SU-DHL-6 (cell line): ENCODE measurements around the gene FAU.

ENCODE experiments used
- H2AFZ ChIP-seq: fragments of 200-600 bp; sonication (generic); 2 replicates; pipeline ENCODE4 v1.6.1; 2014; ENCODE audit warnings: low read depth, mild to moderate bottlenecking, moderate library complexity, mixed read lengths, antibody characterized with exemption, low read length; ENCODE audit not compliant: severe bottlenecking
- H3F3A ChIP-seq: fragments of 200-600 bp; shearing (Covaris generic); 2 replicates; pipeline ENCODE4 v1.6.0; 2016; ENCODE audit warnings: antibody characterized with exemption, mild to moderate bottlenecking; ENCODE audit not compliant: insufficient read depth
- H3K27ac ChIP-seq: fragments of 200-600 bp; sonication (generic); 2 replicates; pipeline ENCODE4 v1.5.1; 2016; ENCODE audit warnings: low read depth, mild to moderate bottlenecking, low read length, moderate library complexity, mixed read lengths
- H3K27me3 ChIP-seq: fragments of 200-600 bp; sonication (generic), shearing (Covaris generic); 2 replicates; pipeline ENCODE4 v1.6.0; 2014; ENCODE audit warnings: mild to moderate bottlenecking, low read length
- H3K36me3 ChIP-seq: fragments of 200-600 bp; sonication (generic); 2 replicates; pipeline ENCODE4 v1.6.1; 2014; ENCODE audit warnings: mild to moderate bottlenecking, low read length, mixed read lengths
- H3K4me2 ChIP-seq: fragments of 300-600, 200-600 bp; shearing (Covaris generic), sonication (generic); 2 replicates; pipeline ENCODE4 v1.6.0; 2014; ENCODE audit warnings: low read length, low read depth, mild to moderate bottlenecking; ENCODE audit not compliant: poor library complexity, severe bottlenecking
- H3K4me3 ChIP-seq: fragments of 200-600 bp; sonication (generic); 2 replicates; pipeline ENCODE4 v1.5.1; 2014; ENCODE audit warnings: antibody characterized with exemption, low read length, mild to moderate bottlenecking, mixed read lengths; ENCODE audit not compliant: insufficient read depth, poor library complexity, severe bottlenecking
- H3K79me2 ChIP-seq: fragments of 200-600 bp; sonication (generic); 2 replicates; pipeline ENCODE4 v1.6.1; 2014; ENCODE audit warnings: mild to moderate bottlenecking, low read length, moderate library complexity; ENCODE audit not compliant: insufficient read depth
- H3K9ac ChIP-seq: fragments of 200-600 bp; sonication (generic); 2 replicates; pipeline ENCODE4 v1.7.0; 2014; ENCODE audit warnings: mild to moderate bottlenecking, low read length
- H3K9me2 ChIP-seq: fragments of 200-600 bp; sonication (generic); replicated peaks from 2 replicates; pipeline ENCODE4 v1.6.1; 2014; ENCODE audit warnings: low read length; ENCODE audit not compliant: insufficient read depth
- H3K9me3 ChIP-seq: fragments of 200-600 bp; sonication (generic); 2 replicates; pipeline ENCODE4 v1.6.1; 2014; ENCODE audit warnings: low read length, mixed read lengths; ENCODE audit not compliant: insufficient read depth
- H4K20me1 ChIP-seq: fragments of 200-600 bp; sonication (generic); 2 replicates; pipeline ENCODE4 v1.6.1; 2014; ENCODE audit warnings: low read depth, mild to moderate bottlenecking, antibody characterized with exemption, low read length, moderate library complexity, mixed read lengths
- CTCF ChIP-seq: fragments of 200-600 bp; sonication (generic); IDR thresholded peaks from one replicate; pipeline ENCODE4 v1.5.1; 2017; ENCODE audit warnings: antibody characterized with exemption, mild to moderate bottlenecking, low read length, moderate library complexity; ENCODE audit not compliant: insufficient read depth, poor library complexity, severe bottlenecking
- EZH2phosphoT487 ChIP-seq: fragments of 200-600 bp; sonication (generic), shearing (Covaris generic); conservative IDR thresholded peaks from 2 replicates; pipeline ENCODE4 v1.6.1; 2018; ENCODE audit warnings: mild to moderate bottlenecking, antibody characterized with exemption, low read length, moderate library complexity, mixed read lengths

The FAU gene

DNA sequence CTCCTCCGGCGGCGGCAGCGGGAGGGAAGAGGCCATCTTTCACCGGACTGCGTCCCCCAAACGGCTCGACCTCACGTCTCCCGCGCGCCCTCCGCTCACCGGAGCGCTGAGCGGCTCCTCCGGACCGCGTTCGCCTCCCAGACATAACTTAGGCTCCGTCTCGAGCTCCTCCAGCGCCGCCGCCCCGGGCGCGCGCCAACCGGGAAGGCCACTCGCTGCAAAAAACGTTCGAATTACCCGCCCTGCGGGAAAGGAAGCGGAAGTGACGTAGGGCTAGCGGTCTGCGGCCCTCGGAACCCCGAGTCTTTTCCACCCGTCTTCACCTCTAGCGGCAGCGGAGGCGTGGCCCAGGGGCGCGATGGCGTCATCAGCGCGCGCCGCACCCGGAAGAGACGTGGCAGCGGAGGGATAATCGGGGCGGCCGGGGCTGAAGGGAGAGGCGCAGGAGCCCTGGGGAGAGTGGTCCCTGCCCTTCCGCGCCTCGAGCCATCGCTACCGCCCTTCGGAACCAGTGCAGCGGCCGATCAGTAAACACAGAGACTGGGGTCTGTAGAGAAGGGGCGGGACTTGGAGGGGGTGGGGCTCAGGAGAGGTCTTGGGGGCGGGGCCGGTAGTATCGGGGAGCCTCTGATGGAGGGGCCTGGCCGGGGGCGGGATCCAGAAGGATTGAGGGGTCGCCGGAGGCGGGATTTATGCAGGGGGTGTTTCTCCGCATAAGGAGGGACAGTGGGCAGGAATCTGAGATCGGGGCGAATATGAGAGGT lies 37.9 kb downstream of the FAU start, which contains the start of the genes CDCA5 and ZFPL1:
TSS of gene CDCA5 (minus strand) at position 207 of the 764 bp plus-strand sequence. CDS start at position 145, 62 bp downstream.
TSS of gene ZFPL1 (plus strand) at position 389 of the 764 bp plus-strand sequence. CDS start 477 bp downstream, outside the sequence.
- Histone ChIP-seq H3F3A (no peaks in the 10 kb centered on the region), H3K9ac (peak within 1 kb of the TSS; percentile 88), H3K4me3 (peak within 1 kb of the TSS; percentile 98), H3K4me2 (peak within 1 kb of the TSS; percentile 83), H3K9me3 (no peaks in the 10 kb centered on the region), H3K27me3 (no peaks in the 10 kb centered on the region), H3K27ac (peak within 1 kb of the TSS; percentile 80), H2AFZ (peak within 1 kb of the TSS; percentile 39), H3K36me3 (peaks cover 12% of the 10 kb centered on the region), H3K79me2 (peaks cover 56% of the 10 kb centered on the region), H4K20me1 (no peaks in the 10 kb centered on the region), H3K9me2 (no peaks in the 10 kb centered on the region)
- TF ChIP-seq CTCF (no peak), EZH2phosphoT487 (no peak)

DNA sequence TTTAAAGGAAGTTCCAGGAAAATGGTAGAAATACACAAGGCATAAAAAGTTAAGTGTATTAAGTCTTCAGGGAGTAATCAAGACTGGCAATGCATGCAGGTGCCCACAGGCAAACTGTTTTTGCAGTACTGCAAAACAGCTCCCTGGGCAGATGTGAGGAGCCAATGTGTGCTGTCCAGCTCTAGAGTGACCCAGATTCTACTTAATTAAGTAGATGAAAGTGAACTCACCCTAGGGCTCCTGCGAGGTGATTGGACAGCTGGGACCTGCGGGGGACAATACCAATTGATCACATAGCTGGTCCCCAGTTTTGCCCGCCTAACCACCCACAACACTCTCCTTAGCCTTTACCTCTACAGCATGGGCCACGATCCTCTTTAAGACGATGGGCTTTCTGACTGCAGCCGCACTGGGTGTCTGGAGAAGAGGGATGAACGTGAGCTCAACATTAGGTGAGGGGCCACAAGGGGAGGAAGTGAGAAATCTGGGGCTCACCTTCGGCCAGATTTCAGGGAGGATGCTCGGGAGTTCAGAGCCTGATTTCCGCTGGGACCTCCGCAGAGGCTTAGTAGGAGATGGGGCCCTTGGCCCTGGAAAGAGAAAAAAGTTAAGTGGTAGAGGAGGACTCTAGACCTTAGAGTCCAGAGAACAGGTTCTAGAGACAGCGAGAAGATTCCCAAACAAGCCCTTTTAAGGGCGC lies 38.6 kb downstream of the FAU start:
- peak overlapping the region; percentile 83 for H3K4me2 ChIP-seq
- peaks cover 63% of the 10 kb centered on the region for H3K79me2 ChIP-seq
- peaks cover 12% of the 10 kb centered on the region for H3K36me3 ChIP-seq
- H3F3A ChIP-seq, result 0 out of 2 replicates have a peak, but pooled peaks cover under 1% of the 10 kb centered on the region
- peak overlapping the region; percentile 39 for H2AFZ ChIP-seq
- peak overlapping the region; percentile 88 for H3K9ac ChIP-seq
- no peaks in the 10 kb centered on the region for H4K20me1 ChIP-seq
- peak overlapping the region; percentile 98 for H3K4me3 ChIP-seq
- no peaks in the 10 kb centered on the region for H3K9me3 ChIP-seq
- peak overlapping the region; percentile 80 for H3K27ac ChIP-seq
- no peaks in the 10 kb centered on the region for H3K9me2 ChIP-seq
- TF ChIP-seq EZH2phosphoT487 (no peak), CTCF (no peak)
- H3K27me3 ChIP-seq, result no peaks in the 10 kb centered on the region

DNA sequence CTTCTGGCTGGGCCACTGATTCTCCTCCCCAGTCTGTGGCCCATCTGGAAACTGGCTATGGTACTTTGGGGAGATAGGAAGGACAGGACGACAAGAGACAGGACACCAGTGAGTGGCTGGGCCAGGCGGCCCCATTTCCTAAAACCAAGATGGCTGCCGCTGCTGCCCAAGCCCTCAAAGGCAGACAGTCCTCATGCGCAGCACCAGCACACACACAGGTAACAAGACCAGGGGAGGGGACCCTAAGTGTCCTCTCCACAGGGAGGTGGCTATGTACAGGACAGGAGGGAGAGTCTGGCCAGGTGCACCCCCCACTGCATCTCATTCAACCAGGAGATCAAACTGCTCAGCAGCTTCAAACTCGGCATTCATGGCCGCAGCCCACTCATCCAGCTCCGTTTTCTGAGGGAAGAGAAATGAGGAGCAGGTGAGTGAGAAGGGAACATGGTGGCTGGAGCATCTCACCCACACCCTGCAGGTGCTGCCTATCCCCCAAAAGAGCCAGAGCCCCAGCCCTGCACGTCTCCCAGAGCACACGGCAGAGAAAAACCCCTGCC lies 43.1 kb downstream of the FAU start:
- H3K27me3 ChIP-seq, result no peaks in the 10 kb centered on the region
- H3K4me3 ChIP-seq, result no peak overlapping the region
- H3K27ac ChIP-seq, result 0 out of 2 replicates have a peak overlapping the region, but pooled peaks have one; percentile 8
- H3K9me2 ChIP-seq, result no peaks in the 10 kb centered on the region
- H3F3A ChIP-seq, result peaks cover 12% of the 10 kb centered on the region; the same call in 1 of the 2 replicates
- H3K36me3 ChIP-seq, result peaks cover 16% of the 10 kb centered on the region
- no peaks in the 10 kb centered on the region; the same call in 1 of the 2 replicates for H4K20me1 ChIP-seq
- no peak overlapping the region for H2AFZ ChIP-seq
- no peaks in the 10 kb centered on the region for H3K9me3 ChIP-seq
- TF ChIP-seq EZH2phosphoT487, result no peak
- TF ChIP-seq CTCF, result no peak
- peaks cover 60% of the 10 kb centered on the region for H3K79me2 ChIP-seq
- peak overlapping the region; percentile 16 for H3K4me2 ChIP-seq
- no peak overlapping the region for H3K9ac ChIP-seq
